ENCODE measurements around the gene HDAC5.

DNA sequence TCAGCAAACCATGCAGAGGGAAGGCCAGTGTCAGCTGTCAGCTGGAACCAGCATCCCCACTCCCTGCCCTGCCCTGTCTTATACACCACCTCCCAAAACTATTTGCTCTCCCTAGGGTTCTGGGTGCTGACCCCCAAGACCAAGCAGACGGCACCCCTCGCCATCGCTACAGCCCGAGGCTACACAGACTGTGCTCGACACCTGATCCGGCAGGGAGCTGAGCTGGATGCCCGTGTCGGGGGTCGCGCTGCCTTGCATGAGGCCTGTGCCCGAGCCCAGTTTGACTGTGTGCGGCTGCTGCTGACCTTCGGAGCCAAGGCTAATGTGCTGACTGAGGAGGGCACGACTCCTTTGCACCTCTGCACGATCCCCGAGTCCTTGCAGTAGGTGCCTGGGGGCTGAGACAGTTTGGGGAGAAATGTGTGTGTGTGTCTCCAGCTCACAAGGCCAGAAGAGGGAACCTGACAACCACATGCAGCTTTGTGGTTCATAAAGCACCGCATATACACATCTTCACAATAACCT, 48.6 kb upstream of the HDAC5 start:
- TF ChIP-seq, protein P1, sequence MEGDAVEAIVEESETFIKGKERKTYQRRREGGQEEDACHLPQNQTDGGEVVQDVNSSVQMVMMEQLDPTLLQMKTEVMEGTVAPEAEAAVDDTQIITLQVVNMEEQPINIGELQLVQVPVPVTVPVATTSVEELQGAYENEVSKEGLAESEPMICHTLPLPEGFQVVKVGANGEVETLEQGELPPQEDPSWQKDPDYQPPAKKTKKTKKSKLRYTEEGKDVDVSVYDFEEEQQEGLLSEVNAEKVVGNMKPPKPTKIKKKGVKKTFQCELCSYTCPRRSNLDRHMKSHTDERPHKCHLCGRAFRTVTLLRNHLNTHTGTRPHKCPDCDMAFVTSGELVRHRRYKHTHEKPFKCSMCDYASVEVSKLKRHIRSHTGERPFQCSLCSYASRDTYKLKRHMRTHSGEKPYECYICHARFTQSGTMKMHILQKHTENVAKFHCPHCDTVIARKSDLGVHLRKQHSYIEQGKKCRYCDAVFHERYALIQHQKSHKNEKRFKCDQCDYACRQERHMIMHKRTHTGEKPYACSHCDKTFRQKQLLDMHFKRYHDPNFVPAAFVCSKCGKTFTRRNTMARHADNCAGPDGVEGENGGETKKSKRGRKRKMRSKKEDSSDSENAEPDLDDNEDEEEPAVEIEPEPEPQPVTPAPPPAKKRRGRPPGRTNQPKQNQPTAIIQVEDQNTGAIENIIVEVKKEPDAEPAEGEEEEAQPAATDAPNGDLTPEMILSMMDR (IDR thresholded peaks at IDR 0.05), result no peak
- no peak for TF ChIP-seq POLR2A (IDR thresholded peaks at IDR 0.05)
